T-helper 1 cell (primary cell): ENCODE data around the gene RPH3AL.
"Not testable (repeated sequence)": the region's sequence is repeated elsewhere in the genome, so short reads cannot be mapped to it uniquely, and the experiment has no call there.

Experiments
- DNase-seq, 5 donors: peaks; one replicate each; pipeline ENCODE4 v3.0.0-alpha.2; 2012 to 2020

RPH3AL gene

DNA sequence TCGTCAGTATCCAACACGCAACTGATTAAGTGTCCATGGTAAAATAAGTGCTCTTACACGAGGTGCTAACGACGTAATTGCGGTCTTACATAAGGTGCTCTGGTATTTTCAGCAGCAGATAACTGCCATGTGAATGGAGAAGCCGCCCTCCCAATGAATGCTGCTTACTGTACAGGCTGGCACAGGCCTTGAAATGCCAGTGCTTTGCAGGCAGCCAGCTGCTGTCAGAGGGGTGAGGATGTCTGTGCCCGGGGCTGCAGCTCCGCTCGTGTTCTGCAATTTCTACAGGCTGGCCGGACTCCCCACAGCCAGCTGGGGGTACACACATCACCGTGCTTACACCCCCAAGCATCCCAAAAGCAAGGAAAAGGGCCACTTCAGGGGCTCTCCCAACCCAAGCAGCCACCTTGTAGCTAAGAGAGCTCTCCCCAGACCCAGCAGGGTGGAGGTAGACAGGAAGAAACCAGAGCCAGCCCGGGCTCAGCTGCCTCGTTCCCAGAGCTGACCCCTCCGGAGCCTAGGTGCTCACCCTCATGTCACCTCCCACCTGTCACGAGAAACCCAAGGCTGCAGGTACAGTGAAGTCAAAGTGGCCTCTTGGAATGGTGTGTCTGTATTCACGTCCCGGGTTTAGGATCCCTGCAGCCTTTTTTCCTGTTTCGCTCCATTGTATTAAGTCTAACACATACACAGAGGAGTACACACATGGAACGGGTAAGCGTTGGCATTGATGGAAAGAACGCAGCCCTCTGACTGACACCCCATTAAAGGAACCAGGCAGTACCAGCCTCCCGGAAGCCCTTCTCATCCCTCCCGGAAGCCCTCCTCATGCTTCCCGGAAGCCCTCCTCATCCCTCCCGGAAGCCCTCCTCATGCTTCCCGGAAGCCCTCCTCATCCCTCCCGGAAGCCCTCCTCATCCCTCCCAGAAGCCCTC is 27.2 kb upstream of the RPH3AL start:
- DNase-seq, result no peak

DNA sequence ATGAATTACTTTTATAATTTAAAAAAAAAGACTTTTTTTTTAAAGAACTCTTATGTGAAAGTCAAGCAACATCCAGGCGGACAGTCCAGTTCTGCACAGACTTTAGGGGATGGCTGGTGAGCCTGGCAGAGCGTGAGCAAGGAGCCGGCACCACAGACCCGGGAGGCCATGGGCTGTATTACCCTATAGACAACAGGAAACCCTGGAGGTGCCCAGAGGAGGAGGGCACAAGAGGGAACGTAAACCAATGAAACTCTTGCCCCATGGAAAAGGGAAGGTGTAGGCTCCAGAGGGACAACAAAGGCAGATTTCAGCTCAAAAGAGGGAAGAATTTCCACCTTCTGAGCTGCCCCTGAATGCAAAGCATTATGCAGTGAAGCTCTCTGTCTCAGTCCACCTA is 25.5 kb upstream of the RPH3AL start:
- DNase-seq, result no peak

DNA sequence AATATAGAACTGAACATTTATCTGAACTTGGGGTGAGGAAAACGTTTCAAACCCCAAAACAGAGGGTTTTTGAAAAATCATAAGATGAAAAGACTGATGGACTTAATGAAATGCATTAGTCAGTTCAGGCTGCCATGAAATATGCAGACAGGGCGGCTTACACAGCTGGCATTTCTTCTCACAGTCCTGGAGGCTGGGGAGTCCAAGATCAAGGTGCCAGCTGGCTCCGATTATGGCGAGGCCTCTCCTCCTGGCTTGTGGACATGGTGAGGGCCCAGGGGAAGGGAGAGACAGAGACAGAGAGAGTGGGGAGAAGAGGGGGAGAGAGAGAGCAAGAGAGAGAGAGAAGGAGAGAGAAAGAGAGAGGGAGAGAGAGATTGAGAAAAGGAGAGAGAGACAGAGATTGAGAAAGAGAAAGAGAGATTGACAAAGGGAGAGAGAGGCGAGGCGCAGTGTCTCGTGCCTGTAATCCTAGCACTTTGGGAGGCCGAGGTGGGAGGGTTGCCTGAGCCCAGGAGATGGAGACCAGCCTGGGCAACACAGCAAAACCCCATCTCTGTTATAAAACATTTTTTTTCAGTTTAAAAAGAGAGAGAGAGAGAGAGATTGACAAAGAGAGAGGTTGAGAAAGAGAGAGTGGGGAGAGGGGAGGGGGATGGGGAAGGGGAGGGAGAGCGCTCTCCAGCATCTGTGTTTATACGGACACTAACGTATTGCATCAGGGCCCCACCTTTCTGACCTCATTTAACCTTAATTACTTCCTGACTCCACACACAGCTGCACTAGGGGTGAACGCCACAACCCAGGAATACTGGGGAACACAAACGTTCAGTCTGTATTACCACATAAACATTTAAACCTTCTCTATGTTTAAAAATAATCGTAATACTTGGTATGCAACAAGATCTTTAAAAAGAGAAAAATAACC is 24.6 kb upstream of the RPH3AL start:
- no peak for DNase-seq

DNA sequence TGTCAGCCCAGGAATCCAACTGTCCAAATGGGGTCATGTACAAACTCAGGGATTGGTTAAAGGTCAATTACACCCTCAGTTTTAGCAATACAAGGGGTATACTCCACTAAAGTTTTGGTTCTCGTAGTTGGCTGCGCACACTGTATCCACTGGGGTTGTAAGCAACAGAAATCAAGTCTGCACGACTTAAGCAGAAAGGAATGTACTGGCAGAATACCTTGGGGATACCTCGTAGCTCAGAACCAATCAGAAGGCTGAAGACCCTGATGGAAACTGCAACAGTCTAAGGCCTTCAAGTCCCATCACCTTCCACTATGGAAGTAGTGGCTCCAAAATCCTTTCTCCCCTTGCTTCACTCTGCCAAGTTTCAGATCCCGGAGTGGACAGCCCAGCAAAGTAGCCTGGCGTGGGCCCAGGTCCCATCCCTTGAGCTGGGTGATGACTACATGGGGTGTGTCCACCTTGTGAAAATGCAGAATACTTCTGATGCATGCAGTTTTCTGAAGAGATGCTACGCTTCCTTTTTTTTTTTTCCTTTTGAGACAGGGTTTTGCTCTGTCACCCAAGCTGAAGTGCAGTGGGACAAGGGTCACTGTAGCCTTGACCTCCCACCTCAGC is 21.1 kb upstream of the RPH3AL start:
- no peak for DNase-seq

DNA sequence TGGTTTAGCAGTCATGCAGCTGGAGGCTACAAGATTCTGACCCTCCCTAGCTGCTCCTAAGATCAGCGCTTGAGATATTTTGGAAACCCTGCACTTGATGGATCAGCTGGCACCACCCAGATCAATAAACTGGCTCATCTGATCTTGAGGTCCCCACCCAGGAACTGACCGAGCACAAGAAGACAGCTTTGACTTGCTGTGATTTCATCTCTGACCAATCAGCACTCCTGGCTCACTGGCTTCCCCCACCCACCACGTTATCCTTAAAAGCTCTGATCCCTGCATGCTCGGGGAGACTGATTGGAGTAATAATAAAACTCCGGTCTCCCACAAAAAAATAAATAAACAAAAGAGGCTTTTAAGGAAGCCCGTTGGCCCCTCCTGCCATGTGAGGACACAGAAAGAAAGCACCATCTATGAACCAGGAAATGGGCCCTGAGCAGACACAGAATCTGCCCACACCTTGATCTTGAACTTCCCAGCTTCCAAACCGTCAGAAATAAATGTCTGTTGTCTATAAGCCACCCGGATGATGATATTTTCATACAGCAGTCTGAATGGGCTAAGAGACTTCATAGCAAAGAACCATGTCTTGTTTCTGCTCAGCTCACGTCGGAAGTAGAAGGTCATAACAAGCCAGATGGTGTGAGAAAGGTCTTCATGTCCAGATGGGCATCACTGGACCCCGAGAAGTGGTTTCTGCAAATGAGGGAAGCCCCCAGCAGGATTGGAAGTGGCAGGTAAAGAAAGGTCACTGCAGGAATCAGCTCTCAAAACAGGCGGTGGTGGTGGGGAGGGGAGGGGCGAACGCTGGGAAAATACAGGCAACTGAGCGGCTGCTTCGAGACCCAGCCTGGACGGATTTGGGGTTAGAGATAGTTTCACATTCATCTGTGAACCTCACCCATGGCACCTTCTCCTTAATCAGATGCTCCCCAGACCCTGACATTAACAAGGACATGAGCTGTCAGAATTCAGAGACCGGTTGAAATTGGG is 19.8 kb upstream of the RPH3AL start:
- no peak for DNase-seq

DNA sequence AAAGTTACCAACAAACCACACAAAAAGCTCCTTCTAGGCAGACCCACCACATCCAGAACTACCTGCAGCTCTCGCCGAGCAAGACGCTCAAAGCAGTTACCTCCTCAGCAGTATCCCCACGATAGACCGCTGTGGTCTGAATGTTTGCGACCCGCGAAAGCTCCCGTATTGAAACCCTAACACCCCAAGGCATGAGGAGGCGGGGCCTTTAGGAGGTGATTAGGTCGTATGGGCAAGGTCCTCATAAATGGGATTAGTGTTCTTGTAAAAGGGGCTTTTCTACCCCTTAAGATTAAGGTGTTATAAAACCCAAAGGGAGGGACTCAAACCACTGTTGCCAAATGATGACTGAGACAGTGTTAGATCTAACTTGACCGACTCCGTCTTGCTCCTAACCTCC is 19.0 kb upstream of the RPH3AL start:
- DNase-seq, result no peak

DNA sequence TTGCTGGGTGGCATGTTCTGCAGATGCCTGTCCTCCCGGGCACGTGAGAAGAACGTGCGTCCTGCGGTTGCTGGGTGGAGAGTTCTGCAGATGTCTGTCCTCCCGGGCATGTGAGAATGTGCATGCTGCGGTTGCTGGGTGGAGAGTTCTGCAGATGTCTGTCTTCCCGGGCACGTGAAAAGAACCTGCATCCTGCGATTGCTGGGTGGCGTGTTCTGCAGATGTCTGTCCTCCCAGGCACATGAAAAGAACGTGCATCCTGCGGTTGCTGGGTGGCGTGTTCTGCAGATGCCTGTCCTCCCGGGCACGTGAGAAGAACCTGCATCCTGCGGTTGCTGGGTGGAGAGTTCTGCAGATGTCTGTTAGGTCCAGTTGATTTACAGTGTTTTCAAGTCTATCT is 15.0 kb upstream of the RPH3AL start:
- DNase-seq, result not testable (repeated sequence)

DNA sequence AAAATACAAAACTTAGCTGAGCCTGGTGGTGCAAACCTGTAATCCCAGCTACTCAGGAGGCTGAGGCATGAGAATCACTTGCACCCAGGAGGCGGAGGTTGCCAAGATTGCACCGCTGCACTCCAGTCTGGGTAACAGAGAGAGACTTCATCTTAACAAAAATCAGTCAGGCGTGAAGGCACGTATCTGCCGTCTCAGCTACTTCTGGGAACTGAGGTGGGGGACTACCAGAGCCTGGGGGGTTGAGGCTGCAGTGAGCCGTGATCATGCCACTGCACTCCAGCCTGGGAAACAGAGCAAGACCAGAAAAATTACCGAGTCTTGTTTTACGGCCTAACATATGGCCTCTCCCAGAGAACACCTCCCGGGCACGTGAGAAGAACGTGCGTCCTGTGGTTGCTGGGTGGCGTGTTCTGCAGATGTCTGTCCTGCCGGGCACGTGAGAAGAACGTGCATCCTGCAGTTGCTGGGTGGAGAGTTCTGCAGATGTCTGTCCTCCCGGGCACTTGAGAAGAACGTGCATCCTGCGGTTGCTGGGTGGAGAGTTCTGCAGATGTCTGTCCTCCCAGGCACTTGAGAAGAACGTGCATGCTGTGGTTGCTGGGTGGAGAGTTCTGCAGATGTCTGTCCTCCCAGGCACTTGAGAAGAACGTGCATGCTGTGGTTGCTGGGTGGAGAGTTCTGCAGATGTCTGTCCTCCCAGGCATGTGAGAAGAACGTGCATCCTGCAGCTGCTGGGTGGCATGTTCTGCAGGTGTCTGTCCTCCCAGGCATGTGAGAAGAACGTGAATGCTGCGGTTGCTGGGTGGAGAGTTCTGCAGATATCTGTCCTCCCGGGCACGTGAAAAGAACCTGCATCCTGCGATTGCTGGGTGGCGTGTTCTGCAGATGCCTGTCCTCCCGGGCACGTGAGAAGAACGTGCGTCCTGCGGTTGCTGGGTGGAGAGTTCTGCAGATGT is 14.3 kb upstream of the RPH3AL start:
- DNase-seq, result not testable (repeated sequence)

DNA sequence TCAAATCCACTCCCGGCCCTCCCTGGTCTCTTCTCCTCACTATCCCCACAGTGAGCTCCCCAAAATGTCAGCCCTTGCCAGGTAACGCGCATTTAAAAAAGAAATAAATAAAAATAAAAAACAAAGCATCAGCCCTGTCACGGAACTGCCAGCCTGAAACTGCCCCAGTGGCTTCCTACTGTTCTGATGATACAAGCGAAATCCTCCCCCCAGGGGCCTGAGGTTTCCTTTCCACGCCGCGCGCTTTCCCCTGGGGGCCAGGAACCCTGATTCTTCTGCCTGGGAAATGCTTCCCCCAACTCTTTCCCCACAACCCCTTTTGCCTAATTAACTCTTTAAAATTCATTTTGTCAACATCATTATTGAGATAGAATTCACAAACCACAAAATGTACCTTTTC is 12.2 kb upstream of the RPH3AL start:
- no peak for DNase-seq

DNA sequence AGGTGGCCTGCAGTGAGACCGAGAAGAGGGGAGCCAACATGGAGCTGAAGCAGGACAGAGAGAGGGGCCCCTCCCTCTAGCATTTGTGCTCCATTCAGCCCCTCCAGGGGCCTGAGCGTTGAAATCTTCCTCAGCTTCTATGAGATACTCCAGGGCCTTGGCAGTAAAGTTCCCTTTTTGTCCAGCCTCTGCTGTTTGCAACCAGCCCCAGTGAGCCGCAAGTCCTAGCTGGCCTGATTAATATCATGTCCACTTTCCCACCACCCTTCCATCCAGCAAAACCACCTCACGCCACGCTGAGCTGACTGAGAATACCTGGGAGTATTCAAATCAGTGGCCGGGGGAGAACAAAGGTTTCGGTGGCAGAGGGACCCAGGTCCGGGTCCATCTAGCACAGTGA is 11.7 kb upstream of the RPH3AL start:
- DNase-seq, result no peak

DNA sequence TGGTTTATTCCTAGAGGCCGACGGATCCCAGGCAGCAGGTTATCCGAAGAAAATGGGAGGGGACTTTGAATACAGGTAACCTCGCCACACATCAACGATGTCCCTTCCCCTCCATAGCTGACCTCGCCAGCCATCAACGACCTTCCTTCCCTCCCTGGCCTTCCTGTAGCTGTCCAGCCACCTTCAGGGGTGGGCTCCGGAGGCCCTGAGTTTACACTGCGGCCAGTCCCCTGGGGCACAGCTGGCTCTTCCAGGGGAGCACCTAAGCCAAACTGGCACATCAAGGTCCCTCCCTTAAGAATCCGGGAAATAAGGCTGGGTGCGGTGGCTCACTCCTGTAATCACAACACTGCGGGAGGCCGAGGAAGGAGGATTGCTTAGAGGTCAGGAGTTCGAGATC is 10.1 kb upstream of the RPH3AL start:
- no peak for DNase-seq

DNA sequence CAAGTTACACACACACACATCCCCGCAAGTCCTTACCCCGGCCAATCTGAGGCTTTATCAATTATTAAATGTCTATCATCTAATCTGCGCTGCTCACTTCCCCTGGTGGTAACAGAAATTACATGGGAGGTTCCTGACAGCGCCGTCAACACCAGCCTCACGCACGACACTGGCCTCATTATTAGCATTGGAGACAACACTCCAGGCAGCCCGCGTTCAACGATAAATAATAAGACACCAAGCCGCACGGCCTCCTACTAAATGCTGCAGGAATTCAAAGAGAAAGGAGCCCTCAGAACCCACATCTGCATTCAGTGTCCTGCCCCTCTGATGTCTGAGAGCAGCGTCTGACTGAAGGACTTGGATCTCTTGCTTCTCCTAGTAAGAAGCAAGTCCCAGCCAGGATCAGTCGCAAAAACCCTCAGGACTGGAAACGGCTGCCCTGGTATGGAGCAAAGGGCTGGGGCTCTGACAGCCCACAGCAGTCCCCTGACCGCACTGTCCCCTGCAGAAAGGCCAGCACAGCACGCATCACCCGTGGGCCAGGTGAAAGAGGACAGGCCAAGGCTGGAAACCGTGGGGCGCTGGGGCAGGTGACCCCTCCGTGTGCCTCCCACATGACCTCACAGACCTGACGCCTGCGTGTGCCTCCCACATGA is 7.6 kb upstream of the RPH3AL start:
- no peak for DNase-seq

DNA sequence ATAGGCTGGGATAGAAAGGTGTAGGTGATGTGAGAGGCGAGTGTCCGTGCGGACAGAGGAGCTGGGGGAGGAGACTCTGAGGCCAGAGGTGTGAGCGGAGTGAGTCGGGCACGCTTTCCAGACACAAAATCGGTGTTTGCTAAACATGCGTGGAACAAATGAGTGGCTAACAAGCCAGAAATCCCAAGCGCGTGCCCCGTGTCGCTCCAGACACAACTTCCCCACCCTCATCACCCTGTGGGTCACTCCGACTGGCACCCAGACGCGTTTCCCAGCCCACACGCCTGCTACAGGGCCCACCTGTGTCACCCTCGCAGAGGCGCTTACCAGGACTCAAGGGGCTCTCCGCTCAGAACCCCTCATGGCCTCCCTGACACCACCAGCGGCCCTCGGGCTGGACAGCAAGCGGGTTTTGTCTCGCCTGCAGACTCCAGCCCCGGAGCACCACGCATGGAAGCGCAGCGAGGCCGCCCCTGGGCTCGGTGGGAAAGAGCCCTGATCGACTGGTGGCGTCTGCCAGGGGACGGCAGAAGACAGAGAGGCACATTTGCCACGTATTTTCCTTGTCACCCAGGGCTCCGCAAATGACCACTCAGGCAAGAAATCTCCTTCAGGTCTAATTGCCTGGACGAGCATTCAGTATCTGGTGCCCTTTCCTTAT is 6.0 kb upstream of the RPH3AL start:
- DNase-seq, result no peak

DNA sequence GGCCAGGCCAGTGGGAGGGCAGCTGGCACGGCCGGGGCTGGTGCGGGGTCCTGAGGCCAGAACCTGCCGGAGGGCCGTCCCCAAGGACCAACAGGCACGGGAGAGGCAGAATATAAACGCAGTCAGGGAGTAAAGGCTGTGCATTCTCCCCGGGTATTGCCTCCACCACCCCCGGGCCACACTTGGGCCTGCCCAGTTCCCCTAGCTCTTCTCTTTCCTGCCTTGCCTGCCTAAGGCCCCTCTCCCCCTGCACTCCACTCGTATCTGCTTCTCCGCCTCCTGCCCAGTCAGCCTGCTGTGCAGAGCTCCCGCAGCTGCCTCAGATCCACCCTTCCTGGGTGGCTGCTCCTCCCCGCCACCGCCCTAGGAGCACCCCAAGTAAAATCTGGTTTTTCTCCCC is 5.0 kb upstream of the RPH3AL start:
- DNase-seq, result no peak

DNA sequence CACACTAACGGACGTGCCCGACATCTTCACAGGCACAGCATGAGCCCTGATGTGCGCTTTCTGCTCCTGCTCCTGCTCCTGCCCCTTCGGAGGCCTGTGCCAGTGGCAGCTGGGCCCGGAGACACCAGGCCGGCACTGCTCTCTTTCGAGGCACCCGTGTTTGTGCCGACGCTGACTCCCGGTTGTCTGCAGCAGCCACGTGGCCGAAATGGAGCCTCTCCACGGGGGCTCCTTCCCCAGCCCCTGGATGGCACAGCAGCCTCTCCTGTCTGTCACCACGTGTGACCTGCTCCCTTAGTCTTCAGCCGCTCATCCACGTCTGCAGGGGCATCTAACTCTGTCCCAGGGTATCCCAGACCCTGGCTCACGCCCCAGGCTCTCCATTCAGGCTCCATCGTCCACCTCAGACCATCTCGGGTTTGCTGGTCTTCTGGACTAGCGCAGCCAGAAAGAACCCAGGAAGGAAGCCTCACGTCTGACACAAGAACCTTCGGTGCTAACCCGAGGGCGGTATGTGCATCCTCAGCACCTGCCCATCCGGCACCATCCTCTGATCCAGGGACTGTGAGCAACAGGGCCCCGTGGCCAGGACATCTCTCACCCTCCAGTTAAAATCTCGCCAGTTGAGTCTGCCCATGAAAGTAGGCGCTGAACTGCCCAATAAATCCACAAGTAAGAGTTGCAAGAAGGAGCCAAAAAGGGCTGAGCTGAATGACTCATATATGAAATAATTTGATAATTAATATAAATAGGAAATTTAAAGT is 4.2 kb upstream of the RPH3AL start:
- no peak for DNase-seq

DNA sequence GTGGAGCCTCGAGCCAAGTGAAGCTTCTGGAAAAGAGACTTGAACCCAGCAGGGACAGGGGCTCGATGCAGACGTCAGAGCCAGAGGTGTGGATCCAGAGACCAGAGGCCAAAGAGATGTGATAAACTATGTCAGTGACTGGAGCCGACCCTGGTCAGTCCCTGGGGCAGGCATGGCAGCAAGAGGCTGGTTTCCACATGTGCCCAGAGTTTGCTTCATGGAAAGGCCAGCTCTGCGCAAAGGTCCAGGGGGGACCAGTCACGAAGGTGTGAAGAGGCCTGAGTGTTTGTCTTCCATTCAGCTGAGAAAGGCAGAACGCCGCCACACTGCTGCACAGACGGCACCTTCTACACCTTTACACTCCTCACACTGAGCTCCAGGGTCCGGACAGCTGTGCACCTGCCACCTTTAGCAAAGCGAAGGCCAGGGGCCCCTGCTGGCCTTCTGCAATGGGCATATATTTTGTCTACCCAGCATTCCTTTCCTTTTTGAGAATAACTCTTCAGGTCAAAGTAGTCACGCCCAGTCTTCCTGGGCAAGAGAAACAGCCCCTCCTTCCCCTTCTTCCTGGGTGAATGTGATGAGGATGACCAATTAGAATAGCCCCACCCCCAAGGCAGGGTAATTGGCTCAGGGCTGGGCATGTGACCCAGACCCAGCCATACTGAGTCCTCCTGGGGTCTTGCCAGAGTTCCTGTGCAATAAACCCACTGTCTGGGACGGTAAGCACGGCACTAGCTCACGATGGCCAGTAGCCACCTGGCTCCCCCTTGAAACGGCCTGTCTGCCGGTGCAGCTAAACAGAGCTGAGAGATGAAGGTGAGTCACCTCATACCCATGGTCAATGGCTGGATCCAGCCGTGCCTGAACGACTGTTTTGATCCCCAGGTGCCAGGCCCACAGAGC is 2.3 kb upstream of the RPH3AL start:
- no peak for DNase-seq

DNA sequence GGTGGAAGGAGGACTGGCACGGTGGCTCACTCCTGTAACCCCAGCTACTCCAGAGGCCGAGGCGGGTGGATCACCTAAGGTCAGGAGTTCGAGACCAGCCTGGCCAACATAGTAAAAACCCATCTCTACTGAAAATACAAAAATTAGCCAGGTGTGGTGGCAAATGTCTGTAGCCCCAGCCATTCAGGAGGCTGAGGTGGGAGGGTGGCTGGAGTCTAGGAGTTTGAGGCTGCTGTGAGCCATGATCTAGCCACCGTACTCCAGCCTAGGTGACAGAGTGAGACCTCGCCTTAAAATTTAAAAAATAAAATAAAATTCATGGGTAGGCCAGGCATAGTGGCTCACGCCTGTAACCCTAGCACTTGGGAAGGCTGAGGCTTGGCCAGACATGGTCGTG is 1.2 kb upstream of the RPH3AL start:
- DNase-seq, result no peak
